Ovary (tissue), 10 donors: Measurements from ENCODE around the gene GRIK3. TPM values are rescaled to one million over a fixed set of nuclear protein-coding genes. Genes with fewer than 3 reads are reported as not detected.
"Not testable (repeated sequence)": the region's sequence is repeated elsewhere in the genome, so short reads cannot be mapped to it uniquely, and the experiment has no call there.

Source experiments
- DNase-seq, 5 donors: peaks; one replicate each; pipeline ENCODE4 v3.0.0-alpha.2; 2019 to 2020
- H3K27ac ChIP-seq, 2 donors: fragments of 200-600 bp; one replicate each; pipeline versions ENCODE4 v1.5.1 to v1.8.0; 2019 to 2022
- H3K27me3 ChIP-seq: fragments of 200-600 bp; one replicate; pipeline ENCODE4 v1.8.0; 2022
- H3K36me3 ChIP-seq: fragments of 200-600 bp; sonication (generic); one replicate; pipeline ENCODE4 v1.5.1; 2019
- H3K4me1 ChIP-seq: one replicate; pipeline ENCODE4 v1.8.1; 2013; ENCODE audit warnings: mild to moderate bottlenecking, moderate library complexity; ENCODE audit not compliant: insufficient read depth
- H3K4me3 ChIP-seq: fragments of 200-600 bp; sonication (generic); one replicate; pipeline ENCODE4 v1.5.1; 2017
- H3K9me3 ChIP-seq, 2 donors: fragments of 200-600 bp in 1 of 2; sonication (generic) in 1 of 2; one replicate each; pipeline versions ENCODE4 v1.5.1 to v1.8.1; 2013 to 2019; ENCODE audit warnings: mild to moderate bottlenecking in 1 of 2, moderate library complexity in 1 of 2
- EP300 ChIP-seq: sonication (generic); formaldehyde crosslinking; IDR thresholded peaks from one replicate; pipeline ENCODE4 v1.6.1; 2017; ENCODE audit warnings: antibody characterized with exemption
- POLR2A ChIP-seq: fragments of 450-650 bp; IDR thresholded peaks from one replicate; pipeline ENCODE4 v1.6.1; 2017; ENCODE audit warnings: antibody characterized with exemption, mild to moderate bottlenecking, moderate library complexity
- WGBS, 3 donors: extraction: QIAGEN DNeasy Blood & Tissue Kit in 1 of 3; methylation state at CpG; one replicate each; pipeline versions ENCODE4 v1.1.5 to v1.1.7; 2013 to 2017; 5-methylcytosine and 5-hydroxymethylcytosine counted together
- intact Hi-C, 4 donors: fragments of 100-400 bp; cut with DNase I; formaldehyde crosslinking; loops; one replicate each; pipeline versions ENCODE4 v1.11.0 to v1.15.1; 2022 to 2023
- long read RNA-seq, 3 donors: library from polyadenylated mRNA in 2 of 3; unstranded in 2 of 3; transcript quantifications; one replicate each; pipeline ENCODE4 v2.0.0 and lab custom pipeline, GENCODE V29; 2021 to 2026
- polyA plus RNA-seq, 2 donors: library from polyadenylated mRNA; stranded (reverse); fragments of 200-250 nt in 1 of 2; fragments of 350-450 nt in 1 of 2; fragmentation: Illumina TruSeq in 1 of 2; extraction: RNeasy Lipid Tissue Mini Kit (QIAGEN cat#74804) in 1 of 2; gene quantifications; one replicate each; pipeline ENCODE4 v1.2.3, GENCODE V29; 2013 to 2014
- total RNA-seq, 7 donors: library from RNA; depleted of rRNA in 2 of 7; stranded (reverse); fragments of >200 nt in 2 of 7; fragmentation: NEBNext Ultra II Directional in 3 of 7; extraction: Animal tissue kit (Norgen Biotek cat#: 25700) in 3 of 7; gene quantifications; one replicate each; pipeline versions ENCODE4 v1.1.0 to v1.2.4, GENCODE V29; 2016 to 2023
- TF ChIP-seq, protein P1 (sequence below), 3 donors: fragments of 450-650 bp in 2 of 3; fragments of 200-600 bp in 1 of 3; IDR thresholded peaks; one replicate each; pipeline versions ENCODE4 v1.5.1 to v1.8.0; 2016 to 2022; ENCODE audit warnings: antibody characterized with exemption in 3 of 3, mild to moderate bottlenecking in 1 of 3
- donor health status: DM: no; HTN: no; CAD: no; lungs with moderate emphysema.
- donor health status: DM: no; HTN: no; CAD: no.
- donor health status: Bipolar disorder and iron deficiency.
- donor health status: DM: yes; HTN: yes; CAD: no.
- donor health status: DM: no; HTN: no; CAD: no.
- donor health status: DM: yes; HTN: yes; CAD: no.

GRIK3 gene
- total RNA-seq (under 1 TPM in 5 of 7 donors, not detected in 2; 0.11 to 0.76 (median 0.32) TPM), polyA plus RNA-seq (under 1 TPM; 0.18 to 0.97 TPM)
- long read RNA-seq, donor 1: 0 reads
- long read RNA-seq, donor 2: 0 reads
- long read RNA-seq, donor 3, partial matches to known transcripts: 0 of 1 reads
- long read RNA-seq, donor 3, other reads (novel, unspliced or antisense): 1 of 1 reads

DNA sequence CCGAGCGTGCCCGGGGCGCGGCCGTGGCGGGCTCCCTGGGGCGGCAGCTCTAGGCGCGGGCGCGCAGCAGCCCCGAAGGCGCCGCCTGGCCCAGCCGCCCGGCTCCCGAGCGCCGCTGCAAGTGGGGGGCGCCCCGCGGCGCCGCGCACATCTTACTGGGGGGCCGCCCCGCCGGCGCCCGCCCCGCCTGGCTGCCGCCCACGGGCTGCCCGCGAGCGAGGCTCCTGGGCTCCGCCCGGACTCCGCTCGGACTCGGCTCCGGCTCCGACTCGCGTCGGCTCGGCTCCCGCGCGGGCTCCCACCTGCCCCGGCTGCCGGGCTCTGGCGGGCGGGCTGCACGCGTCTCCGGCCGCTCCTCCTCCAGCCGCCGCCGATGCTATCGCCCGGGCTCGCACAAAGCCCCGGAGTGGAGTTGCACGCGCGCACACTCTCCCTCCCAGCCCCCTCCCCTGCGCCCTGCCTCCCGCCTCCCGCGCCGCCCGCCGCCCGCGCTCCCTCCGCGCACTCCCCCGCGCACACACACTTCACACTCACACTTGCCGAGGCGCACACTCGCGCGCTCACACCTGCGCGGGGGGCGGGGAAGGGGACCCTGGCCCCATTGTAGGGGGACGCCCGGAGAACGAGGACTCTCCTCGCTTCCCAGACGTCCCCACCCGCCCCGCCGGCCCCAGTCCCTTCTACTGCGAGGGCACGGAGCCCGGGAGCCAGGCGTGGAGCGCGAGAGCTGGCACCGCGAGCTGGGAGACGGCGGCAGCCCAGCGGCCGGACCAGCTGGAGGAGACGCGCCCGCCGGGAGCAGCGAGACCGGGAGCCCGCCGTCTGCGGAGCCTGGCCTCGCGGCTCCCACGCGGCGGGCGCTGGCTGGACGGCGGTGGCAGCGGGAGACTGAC, at the start of gene GRIK3:
Gene GRIK3, minus strand, starts transcription at position 395 of the 893 bp plus-strand sequence. CDS start 407 bp downstream, outside the sequence.
- Histone ChIP-seq H3K4me1 (peaks cover 2% of the 10 kb centered on the region), H3K36me3 (no peaks in the 10 kb centered on the region), H3K4me3 (no peak within 1 kb of the TSS), H3K27me3 (no peaks in the 10 kb centered on the region), H3K27ac (no peak within 1 kb of the TSS), H3K9me3 (no peaks in the 10 kb centered on the region)
- DNase-seq: no peak
- WGBS, 3 donors: 1% methylated on average over 42 to 128 of the region's 128 CpGs
- intact Hi-C loops: no loop called here
- TF ChIP-seq EP300 (no peak), POLR2A (no peak)
- TF ChIP-seq, protein P1, sequence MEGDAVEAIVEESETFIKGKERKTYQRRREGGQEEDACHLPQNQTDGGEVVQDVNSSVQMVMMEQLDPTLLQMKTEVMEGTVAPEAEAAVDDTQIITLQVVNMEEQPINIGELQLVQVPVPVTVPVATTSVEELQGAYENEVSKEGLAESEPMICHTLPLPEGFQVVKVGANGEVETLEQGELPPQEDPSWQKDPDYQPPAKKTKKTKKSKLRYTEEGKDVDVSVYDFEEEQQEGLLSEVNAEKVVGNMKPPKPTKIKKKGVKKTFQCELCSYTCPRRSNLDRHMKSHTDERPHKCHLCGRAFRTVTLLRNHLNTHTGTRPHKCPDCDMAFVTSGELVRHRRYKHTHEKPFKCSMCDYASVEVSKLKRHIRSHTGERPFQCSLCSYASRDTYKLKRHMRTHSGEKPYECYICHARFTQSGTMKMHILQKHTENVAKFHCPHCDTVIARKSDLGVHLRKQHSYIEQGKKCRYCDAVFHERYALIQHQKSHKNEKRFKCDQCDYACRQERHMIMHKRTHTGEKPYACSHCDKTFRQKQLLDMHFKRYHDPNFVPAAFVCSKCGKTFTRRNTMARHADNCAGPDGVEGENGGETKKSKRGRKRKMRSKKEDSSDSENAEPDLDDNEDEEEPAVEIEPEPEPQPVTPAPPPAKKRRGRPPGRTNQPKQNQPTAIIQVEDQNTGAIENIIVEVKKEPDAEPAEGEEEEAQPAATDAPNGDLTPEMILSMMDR (IDR thresholded peaks at IDR 0.05): no peak

DNA sequence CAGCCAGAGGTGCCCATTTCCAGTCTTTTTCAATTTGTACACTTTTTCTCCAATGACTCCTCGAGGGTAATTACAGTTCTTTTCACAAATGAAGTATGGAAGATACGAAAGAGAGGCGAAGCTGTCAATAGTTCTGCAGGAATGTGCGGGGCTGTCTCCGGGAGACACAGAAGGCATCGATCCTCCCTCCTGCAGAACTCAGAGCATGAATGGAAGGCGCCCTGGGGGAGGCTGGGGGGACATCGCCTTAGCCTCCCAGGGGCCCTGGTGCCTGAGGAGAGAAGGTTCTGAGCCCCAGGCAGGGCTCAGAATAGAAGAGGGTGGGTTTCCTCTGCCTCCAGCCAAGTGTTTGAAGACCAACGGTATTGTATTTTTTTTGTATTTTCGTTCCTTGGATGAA, 49.7 kb upstream of the GRIK3 start:
- H3K9me3 ChIP-seq: no peaks in the 10 kb centered on the region
- no peak for TF ChIP-seq EP300
- TF ChIP-seq, protein P1 (IDR thresholded peaks at IDR 0.05): no peak
- no peak for TF ChIP-seq POLR2A
- intact Hi-C loops: no loop called here
- no peak overlapping the region for H3K4me3 ChIP-seq
- no peak for DNase-seq
- no peaks in the 10 kb centered on the region for H3K27me3 ChIP-seq
- no peak overlapping the region for H3K27ac ChIP-seq
- 39 to 51% (median 43%) methylated on average over 10 of the region's 10 CpGs for WGBS, 3 donors
- no peaks in the 10 kb centered on the region for H3K4me1 ChIP-seq
- H3K36me3 ChIP-seq: no peaks in the 10 kb centered on the region

DNA sequence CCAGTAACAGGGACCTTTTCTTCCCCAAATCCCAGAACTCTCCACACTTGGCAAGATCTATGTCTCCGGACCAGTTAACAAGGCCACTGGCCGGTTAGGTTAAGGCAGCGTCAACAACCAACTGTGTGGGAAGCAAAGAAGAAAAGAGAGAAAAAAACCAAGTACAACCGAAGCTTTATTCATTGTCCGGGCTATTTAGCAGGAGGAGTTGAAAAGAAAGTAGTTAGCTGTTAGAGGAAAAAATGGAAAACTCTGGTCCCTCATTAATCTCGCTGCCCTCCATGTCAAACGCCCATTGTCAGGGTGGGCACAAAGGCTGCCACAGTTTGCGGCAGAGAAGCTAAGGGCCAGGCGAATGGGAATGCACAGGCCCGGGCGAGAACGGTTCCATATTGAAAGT, 49.3 kb upstream of the GRIK3 start:
- H3K27ac ChIP-seq: no peak overlapping the region
- intact Hi-C loops: no loop called here
- H3K36me3 ChIP-seq: no peaks in the 10 kb centered on the region
- TF ChIP-seq, protein P1 (IDR thresholded peaks at IDR 0.05): no peak
- TF ChIP-seq EP300 (no peak), POLR2A (no peak)
- no peaks in the 10 kb centered on the region for H3K9me3 ChIP-seq
- no peaks in the 10 kb centered on the region for H3K27me3 ChIP-seq
- no peak for DNase-seq
- no peaks in the 10 kb centered on the region for H3K4me1 ChIP-seq
- no peak overlapping the region for H3K4me3 ChIP-seq
- 78 to 82% (median 81%) methylated on average over 12 of the region's 12 CpGs for whole genome bisulfite sequencing, 3 donors

DNA sequence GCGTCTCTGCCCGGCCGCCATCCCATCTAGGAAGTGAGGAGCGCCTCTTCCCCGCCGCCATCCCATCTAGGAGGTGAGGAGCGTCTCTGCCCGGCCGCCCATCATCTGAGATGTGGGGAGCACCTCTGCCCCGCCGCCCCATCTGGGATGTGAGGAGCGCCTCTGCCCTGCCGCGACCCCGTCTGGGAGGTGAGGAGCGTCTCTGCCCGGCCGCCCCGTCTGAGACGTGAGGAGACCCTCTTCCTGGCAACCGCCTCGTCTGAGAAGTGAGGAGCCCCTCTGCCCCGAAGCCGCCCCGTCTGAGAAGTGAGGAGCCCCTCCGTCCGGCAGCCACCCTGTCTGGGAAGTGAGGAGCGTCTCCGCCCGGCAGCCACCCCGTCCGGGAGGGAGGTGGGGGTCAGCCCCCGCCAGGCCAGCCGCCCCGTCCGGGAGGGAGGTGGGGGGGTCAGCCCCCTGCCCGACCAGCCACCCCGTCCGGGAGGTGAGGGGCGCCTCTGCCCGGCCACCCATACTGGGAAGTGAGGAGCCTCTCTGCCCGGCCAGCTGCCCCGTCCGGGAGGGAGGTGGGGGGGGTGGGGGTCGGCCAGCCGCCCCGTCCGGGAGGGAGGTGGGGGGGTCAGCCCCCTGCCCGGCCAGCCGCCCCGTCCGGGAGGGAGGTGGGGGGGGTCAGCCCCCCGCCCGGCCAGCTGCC, 46.1 kb upstream of the GRIK3 start:
- H3K9me3 ChIP-seq, H3K36me3 ChIP-seq, H3K27me3 ChIP-seq, DNase-seq, H3K4me1 ChIP-seq, H3K27ac ChIP-seq, H3K4me3 ChIP-seq, intact Hi-C loops: not testable (repeated sequence)
- WGBS, 3 donors: 94 to 99% (median 96%) methylated on average over 14 to 46 of the region's 54 CpGs
